K562 (cell line): ENCODE results near the gene PIK3CA. TPM values are rescaled to one million over a fixed set of nuclear protein-coding genes. Genes with fewer than 3 reads are reported as not detected.

ENCODE experiments used
- CBX3 ChIP-seq, 2 experiments: IDR thresholded peaks; 1 replicate in 1 of 2; 2 replicates in 1 of 2; pipeline ENCODE4 v1.6.1; 2012; ENCODE audit warnings: inconsistent platforms in 2 of 2, low read length in 2 of 2, borderline replicate concordance in 1 of 2, control low read depth in 1 of 2
- CXXC5 ChIP-seq: fragments of 250-450 bp; sonication (Bioruptor Pico); IDR thresholded peaks from 2 replicates; pipeline ENCODE4 v1.8.0; 2022; ENCODE audit warnings: inconsistent platforms, mild to moderate bottlenecking, moderate library complexity
- EZH2 ChIP-seq: IDR thresholded peaks from 2 replicates; pipeline ENCODE4 v1.6.1; 2012; ENCODE audit warnings: low read depth, mild to moderate bottlenecking, inconsistent platforms, low read length, borderline replicate concordance
- HDAC3 ChIP-seq: fragments of 450-650 bp; IDR thresholded peaks from 2 replicates; pipeline ENCODE4 v1.6.1; 2018; ENCODE audit warnings: borderline replicate concordance, mild to moderate bottlenecking, moderate library complexity; ENCODE audit not compliant: partially characterized antibody
- HMG20B ChIP-seq: fragments of 250-450 bp; sonication (Bioruptor Pico); IDR thresholded peaks from 2 replicates; pipeline ENCODE4 v1.5.0; 2021; ENCODE audit warnings: mild to moderate bottlenecking
- MCM7 ChIP-seq, 2 experiments: fragments of 450-650 bp; IDR thresholded peaks; 2 replicates each; pipeline ENCODE4 v1.6.1; 2016 to 2018
- NFE2 ChIP-seq: IDR thresholded peaks from 2 replicates; pipeline ENCODE4 v1.6.1; 2014; ENCODE audit warnings: antibody characterized with exemption, low read depth
- NFYB ChIP-seq: IDR thresholded peaks from 2 replicates; pipeline ENCODE4 v1.6.1; 2011; ENCODE audit warnings: mild to moderate bottlenecking, moderate library complexity; ENCODE audit not compliant: insufficient read length; ENCODE audit errors: extremely low read depth
- POLR2B ChIP-seq: fragments of 450-650 bp; IDR thresholded peaks from 2 replicates; pipeline ENCODE4 v1.6.1; 2018; ENCODE audit warnings: low read depth; ENCODE audit not compliant: partially characterized antibody
- RFX5 ChIP-seq: IDR thresholded peaks from 2 replicates; pipeline ENCODE4 v1.6.1; 2011; ENCODE audit warnings: low read depth, mild to moderate bottlenecking, improper control_type of control experiment, low read length
- SMAD4 ChIP-seq: fragments of 250-450 bp; sonication (Bioruptor Pico); conservative IDR thresholded peaks from 2 replicates; pipeline ENCODE4 v1.8.0; 2021; ENCODE audit warnings: inconsistent platforms, mild to moderate bottlenecking, moderate library complexity
- THRB ChIP-seq: fragments of 450-650 bp; formaldehyde crosslinking; conservative IDR thresholded peaks from 2 replicates; pipeline ENCODE4 v1.4.0; 2022; ENCODE audit warnings: mild to moderate bottlenecking, missing genetic modification characterization
- ZHX1 ChIP-seq: fragments of 150-350 bp; conservative IDR thresholded peaks from 2 replicates; pipeline ENCODE4 v1.6.1; 2014; ENCODE audit warnings: low read length
- ZNF184 ChIP-seq: sonication (generic); formaldehyde crosslinking; IDR thresholded peaks from 2 replicates; pipeline ENCODE4 v1.5.0; 2020; ENCODE audit warnings: missing genetic modification reagents
- ZNF445 ChIP-seq: fragments of 250-450 bp; sonication (Bioruptor Pico); IDR thresholded peaks from 2 replicates; pipeline ENCODE4 v1.4.0; 2020; ENCODE audit warnings: low read depth, mild to moderate bottlenecking, moderate library complexity
- polyA plus RNA-seq, 8 experiments: library from polyadenylated mRNA; depleted of rRNA in 4 of 8; stranded (reverse) in 5 of 8; unstranded in 3 of 8; fragments of >200 nt; fragmentation: Nextera tagmentation in 2 of 8; fragmentation: Illumina TruSeq in 1 of 8; extraction: Ambion mirVana in 2 of 8; extraction: Trizol in 1 of 8; gene quantifications; 2 replicates each; pipeline versions ENCODE4 v1.2.1 to v1.2.3, GENCODE V29; 2011 to 2014; ENCODE audit warnings: inconsistent platforms in 1 of 8, missing spikeins in 1 of 8
- total RNA-seq, 7 experiments: library from RNA; depleted of rRNA in 6 of 7; stranded (reverse); fragments of >200 nt in 6 of 7; fragmentation: Illumina TruSeq in 2 of 7; extraction: Trizol in 2 of 7; gene quantifications; 2 replicates each; pipeline versions ENCODE4 v1.2.1 to v1.2.3, GENCODE V29; 2011 to 2021; ENCODE audit warnings: low replicate concordance in 1 of 7
- TF ChIP-seq, protein P1 (sequence below): fragments of 450-650 bp; formaldehyde crosslinking; IDR thresholded peaks from 2 replicates; pipeline ENCODE4 v1.4.0; 2022; ENCODE audit warnings: mild to moderate bottlenecking, moderate library complexity
- TF ChIP-seq, protein P2 (sequence below), 3 experiments: fragments of 200-800 bp in 1 of 3; fragments of 250-450 bp in 1 of 3; fragments of 450-650 bp in 1 of 3; sonication (Bioruptor Pico) in 1 of 3; sonication (Bioruptor generic) in 1 of 3; formaldehyde crosslinking in 1 of 3; IDR thresholded peaks; 2 replicates each; pipeline versions ENCODE4 v1.6.1 to v1.8.0; 2016 to 2022; ENCODE audit warnings: mild to moderate bottlenecking in 2 of 3, missing genetic modification characterization in 2 of 3, missing compliant biosample characterization in 1 of 3, moderate library complexity in 1 of 3
- TF ChIP-seq, protein P3 (sequence below), 2 experiments: fragments of 450-650 bp in 1 of 2; sonication (generic) in 1 of 2; formaldehyde crosslinking; conservative IDR thresholded peaks; 2 replicates each; pipeline versions ENCODE4 v1.4.0 to v1.8.1; 2020 to 2022; ENCODE audit warnings: mild to moderate bottlenecking in 1 of 2, missing genetic modification reagents in 1 of 2

PIK3CA gene
- total and polyA plus RNA-seq, 9 of the 15 experiments (the other 6 are each of a cell fraction or from before 2014, with no cell fraction given), result 3.8 to 19.4 (median 10.8) TPM

DNA sequence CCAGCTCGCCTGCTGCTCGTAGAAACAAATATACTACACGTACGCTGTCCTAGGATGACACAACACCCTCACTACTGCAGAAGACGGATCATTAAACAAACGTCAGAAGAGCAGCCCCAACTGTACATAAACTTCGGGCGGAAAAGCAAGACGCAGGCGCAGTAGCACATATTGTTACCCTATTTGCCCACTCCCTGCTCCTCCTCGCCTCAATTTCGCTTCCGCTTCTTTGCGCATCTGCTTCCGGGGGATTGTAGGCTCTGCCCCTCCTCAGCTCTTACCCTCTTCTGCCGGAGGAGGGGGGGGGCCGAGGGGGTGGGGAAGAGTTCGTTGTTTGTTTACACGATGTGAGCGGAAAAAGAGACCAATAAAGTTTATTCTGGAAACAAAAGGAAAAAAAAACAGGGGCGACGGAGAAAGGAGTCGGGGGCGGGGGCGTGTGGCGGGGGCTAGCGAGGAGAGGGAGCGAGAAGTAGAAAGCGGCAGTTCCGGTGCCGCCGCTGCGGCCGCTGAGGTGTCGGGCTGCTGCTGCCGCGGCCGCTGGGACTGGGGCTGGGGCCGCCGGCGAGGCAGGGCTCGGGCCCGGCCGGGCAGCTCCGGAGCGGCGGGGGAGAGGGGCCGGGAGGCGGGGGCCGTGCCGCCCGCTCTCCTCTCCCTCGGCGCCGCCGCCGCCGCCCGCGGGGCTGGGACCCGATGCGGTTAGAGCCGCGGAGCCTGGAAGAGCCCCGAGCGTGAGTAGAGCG lies at the start of gene PIK3CA (continued):
- TF ChIP-seq, protein P1, sequence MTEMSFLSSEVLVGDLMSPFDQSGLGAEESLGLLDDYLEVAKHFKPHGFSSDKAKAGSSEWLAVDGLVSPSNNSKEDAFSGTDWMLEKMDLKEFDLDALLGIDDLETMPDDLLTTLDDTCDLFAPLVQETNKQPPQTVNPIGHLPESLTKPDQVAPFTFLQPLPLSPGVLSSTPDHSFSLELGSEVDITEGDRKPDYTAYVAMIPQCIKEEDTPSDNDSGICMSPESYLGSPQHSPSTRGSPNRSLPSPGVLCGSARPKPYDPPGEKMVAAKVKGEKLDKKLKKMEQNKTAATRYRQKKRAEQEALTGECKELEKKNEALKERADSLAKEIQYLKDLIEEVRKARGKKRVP (CRISPR knock-in tag), result no peak
- TF ChIP-seq SMAD4 (CRISPR knock-in tag), result no peak; the same call in 1 of the 2 replicates
- TF ChIP-seq ZNF445 (CRISPR knock-in tag), result no peak
- TF ChIP-seq, protein P2, sequence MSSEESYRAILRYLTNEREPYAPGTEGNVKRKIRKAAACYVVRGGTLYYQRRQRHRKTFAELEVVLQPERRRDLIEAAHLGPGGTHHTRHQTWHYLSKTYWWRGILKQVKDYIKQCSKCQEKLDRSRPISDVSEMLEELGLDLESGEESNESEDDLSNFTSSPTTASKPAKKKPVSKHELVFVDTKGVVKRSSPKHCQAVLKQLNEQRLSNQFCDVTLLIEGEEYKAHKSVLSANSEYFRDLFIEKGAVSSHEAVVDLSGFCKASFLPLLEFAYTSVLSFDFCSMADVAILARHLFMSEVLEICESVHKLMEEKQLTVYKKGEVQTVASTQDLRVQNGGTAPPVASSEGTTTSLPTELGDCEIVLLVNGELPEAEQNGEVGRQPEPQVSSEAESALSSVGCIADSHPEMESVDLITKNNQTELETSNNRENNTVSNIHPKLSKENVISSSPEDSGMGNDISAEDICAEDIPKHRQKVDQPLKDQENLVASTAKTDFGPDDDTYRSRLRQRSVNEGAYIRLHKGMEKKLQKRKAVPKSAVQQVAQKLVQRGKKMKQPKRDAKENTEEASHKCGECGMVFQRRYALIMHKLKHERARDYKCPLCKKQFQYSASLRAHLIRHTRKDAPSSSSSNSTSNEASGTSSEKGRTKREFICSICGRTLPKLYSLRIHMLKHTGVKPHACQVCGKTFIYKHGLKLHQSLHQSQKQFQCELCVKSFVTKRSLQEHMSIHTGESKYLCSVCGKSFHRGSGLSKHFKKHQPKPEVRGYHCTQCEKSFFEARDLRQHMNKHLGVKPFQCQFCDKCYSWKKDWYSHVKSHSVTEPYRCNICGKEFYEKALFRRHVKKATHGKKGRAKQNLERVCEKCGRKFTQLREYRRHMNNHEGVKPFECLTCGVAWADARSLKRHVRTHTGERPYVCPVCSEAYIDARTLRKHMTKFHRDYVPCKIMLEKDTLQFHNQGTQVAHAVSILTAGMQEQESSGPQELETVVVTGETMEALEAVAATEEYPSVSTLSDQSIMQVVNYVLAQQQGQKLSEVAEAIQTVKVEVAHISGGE (CRISPR knock-in tag; IDR thresholded peaks at IDR 0.05), result peak in 1 of 3 experiments; percentile 79; a peak in 3 of 6 replicates
- TF ChIP-seq RFX5, result no peak
- TF ChIP-seq MCM7 (IDR thresholded peaks at IDR 0.05), result no peak
- no peak for TF ChIP-seq HDAC3
- TF ChIP-seq CXXC5 (CRISPR knock-in tag), result peak; percentile 82
- TF ChIP-seq ZNF184 (CRISPR knock-in tag), result no peak
- TF ChIP-seq NFYB, result no peak
- no peak for TF ChIP-seq NFE2
- TF ChIP-seq EZH2, result no peak
- no peak for TF ChIP-seq CBX3 (IDR thresholded peaks at IDR 0.05; ENCODE audit: borderline replicate concordance in 1 of 2, low read length in 2 of 2)
- TF ChIP-seq THRB (CRISPR knock-in tag), result no peak
- TF ChIP-seq POLR2B, result peak; percentile 85
- TF ChIP-seq, protein P3, sequence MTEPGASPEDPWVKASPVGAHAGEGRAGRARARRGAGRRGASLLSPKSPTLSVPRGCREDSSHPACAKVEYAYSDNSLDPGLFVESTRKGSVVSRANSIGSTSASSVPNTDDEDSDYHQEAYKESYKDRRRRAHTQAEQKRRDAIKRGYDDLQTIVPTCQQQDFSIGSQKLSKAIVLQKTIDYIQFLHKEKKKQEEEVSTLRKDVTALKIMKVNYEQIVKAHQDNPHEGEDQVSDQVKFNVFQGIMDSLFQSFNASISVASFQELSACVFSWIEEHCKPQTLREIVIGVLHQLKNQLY (CRISPR knock-in tag; conservative IDR thresholded peaks at IDR 0.05), result no peak
- TF ChIP-seq ZHX1, result no peak
- TF ChIP-seq HMG20B (CRISPR knock-in tag), result no peak
